Activated CD8-positive, alpha-beta memory T cell treated with anti-CD3 and anti-CD28 coated beads, Interleukin-2, amount 10 ng/mL, durations not matched to agents 7 days and 5 days (primary cell): ENCODE data around the gene GPR173. TPM values are rescaled to one million over a fixed set of nuclear protein-coding genes. Genes with fewer than 3 reads are reported as not detected.

Source experiments
- ATAC-seq: fragments of 150-1000 bp; cut with Tn5 transposase; one replicate; pipeline ENCODE4 v1.10.0; 2021; ENCODE audit warnings: moderate library complexity
- CTCF ChIA-PET: fragments of 350-600 bp; sonication (Branson Sonifier 250); formaldehyde crosslinking; loops from one replicate; lab custom pipeline; 2021; ENCODE audit warnings: antibody characterized with exemption; lab: Charles Lee
- DNase-seq: peaks from one replicate; pipeline ENCODE4 v3.0.0-alpha.2; 2020
- H3K27ac Mint-ChIP-seq: one replicate; pipeline ENCODE4 v1.8.0; 2021; ENCODE audit warnings: mild to moderate bottlenecking, mixed read lengths
- H3K27me3 Mint-ChIP-seq: one replicate; pipeline ENCODE4 v1.8.0; 2021; ENCODE audit warnings: mixed read lengths
- H3K36me3 Mint-ChIP-seq: one replicate; pipeline ENCODE4 v1.8.0; 2021; ENCODE audit warnings: mild to moderate bottlenecking, mixed read lengths
- H3K4me1 Mint-ChIP-seq: one replicate; pipeline ENCODE4 v1.8.0; 2021; ENCODE audit warnings: mixed read lengths
- H3K4me3 Mint-ChIP-seq: one replicate; pipeline ENCODE4 v1.8.0; 2021; ENCODE audit warnings: mild to moderate bottlenecking, moderate library complexity, mixed read lengths
- H3K9me3 Mint-ChIP-seq: one replicate; pipeline ENCODE4 v1.8.0; 2022; ENCODE audit warnings: low read depth, mixed read lengths
- total RNA-seq, 2 experiments: library from RNA; stranded (reverse); gene quantifications; one replicate each; pipeline ENCODE4 v1.2.3, GENCODE V29; 2021

GPR173 gene
- total RNA-seq, 2 experiments from 2014 or later: 0.20 TPM; not detected in 1

GRCh38 chrX:53087388-53087831 lies 38.8 kb downstream of the GPR173 start:
- Mint-ChIP-seq H3K9me3 (no peaks in the 10 kb centered on the region), H3K4me3 (no peak overlapping the region), H3K36me3 (peaks cover 23% of the 10 kb centered on the region), H3K4me1 (peaks cover 51% of the 10 kb centered on the region), H3K27me3 (no peaks in the 10 kb centered on the region), H3K27ac (no peak overlapping the region)
- CTCF ChIA-PET: interaction anchor here (1.6 kb wide), 1 partner anchor 15 kb away, joined by 8 read pairs; no protein-coding TSS in a partner anchor
- ATAC-seq (no peak), DNase-seq (no peak)

DNA sequence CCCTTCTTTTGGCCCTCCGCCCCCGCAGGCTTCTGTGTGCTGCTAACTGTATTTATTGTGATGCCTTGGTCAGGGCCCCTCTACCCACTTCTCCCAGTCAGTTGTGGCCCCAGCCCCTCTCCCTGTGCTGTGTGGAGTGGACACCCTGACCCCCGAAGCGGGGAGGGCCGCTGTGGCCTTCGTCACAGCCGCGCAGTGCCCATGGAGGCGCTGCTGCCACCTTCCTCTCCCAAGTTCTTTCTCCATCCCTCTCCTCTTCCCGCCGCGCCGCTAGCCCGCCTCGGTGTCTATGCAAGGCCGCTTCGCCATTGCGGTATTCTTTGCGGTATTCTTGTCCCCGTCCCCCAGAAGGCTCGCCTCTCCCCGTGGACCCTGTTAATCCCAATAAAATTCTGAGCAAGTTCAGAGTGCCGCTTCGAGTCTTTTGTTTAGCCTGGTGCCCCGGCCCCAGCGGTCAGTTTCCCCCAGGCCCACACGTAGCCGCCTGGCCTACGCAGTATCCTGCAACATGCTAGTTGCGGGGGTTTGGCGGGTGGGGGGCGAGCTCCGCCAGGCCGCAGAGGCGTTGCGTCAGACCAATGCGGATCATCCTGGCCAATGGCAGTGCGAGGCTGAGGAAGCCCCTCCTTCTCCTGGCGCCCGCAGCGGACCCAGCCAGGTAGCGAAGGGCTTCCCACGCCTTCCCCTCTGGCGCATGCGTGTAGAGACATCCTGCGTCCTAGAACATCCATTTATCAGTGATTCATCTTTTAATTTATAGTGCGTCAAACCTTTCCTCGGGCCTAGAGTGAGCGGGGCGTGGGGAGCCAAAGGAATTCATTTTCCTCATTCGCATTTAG lies 39.8 kb downstream of the GPR173 start:
- Mint-ChIP-seq H3K4me1 (peaks cover 48% of the 10 kb centered on the region), H3K4me3 (peak overlapping the region; percentile 78), H3K27ac (peak overlapping the region; percentile 78), H3K36me3 (peaks cover 23% of the 10 kb centered on the region), H3K27me3 (no peaks in the 10 kb centered on the region), H3K9me3 (no peaks in the 10 kb centered on the region)
- DNase-seq (peak; percentile 80), ATAC-seq (peak; percentile 56)
- CTCF ChIA-PET: interaction anchor here (1.0 to 2.4 kb wide), 2 partner anchors 11 to 16 kb away, joined by 5 to 8 read pairs; no protein-coding TSS in a partner anchor

- no peak for ATAC-seq
- H3K9me3 Mint-ChIP-seq: no peaks in the 10 kb centered on the region
- peaks cover 21% of the 10 kb centered on the region for H3K36me3 Mint-ChIP-seq
- peaks cover 38% of the 10 kb centered on the region for H3K4me1 Mint-ChIP-seq
- H3K27ac Mint-ChIP-seq: peak overlapping the region; percentile 78
- H3K4me3 Mint-ChIP-seq: peak overlapping the region; percentile 78
- H3K27me3 Mint-ChIP-seq: no peaks in the 10 kb centered on the region
- no peak for DNase-seq
- CTCF ChIA-PET: interaction anchor here (0.6 to 2.4 kb wide), 6 partner anchors 12 to 94 kb away, joined by 3 to 8 read pairs (median 4); no protein-coding TSS in a partner anchor
These were observed 40.7 kb downstream of the GPR173 start for GRCh38 chrX:53089224-53089842.

DNA sequence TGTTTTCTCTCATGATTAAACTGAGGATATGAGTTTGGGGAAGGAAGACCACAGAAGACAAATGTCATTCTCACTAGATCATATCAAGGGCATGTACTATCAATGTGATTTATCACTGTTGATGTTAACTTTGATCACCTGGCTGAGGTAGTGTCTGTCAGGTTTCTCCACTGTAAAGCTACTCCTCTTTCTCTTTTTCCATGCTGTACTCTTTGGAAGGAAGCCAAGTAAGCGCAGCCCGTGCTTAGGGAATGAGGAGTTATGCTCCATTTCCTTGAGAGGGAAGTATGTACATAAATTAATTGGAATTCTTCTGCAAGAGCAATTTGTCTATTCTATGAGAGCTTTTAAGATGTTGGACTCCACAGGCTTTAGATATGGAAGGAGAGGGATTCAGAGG lies 41.3 kb downstream of the GPR173 start:
- ATAC-seq: no peak
- no peaks in the 10 kb centered on the region for H3K9me3 Mint-ChIP-seq
- peaks cover 15% of the 10 kb centered on the region for H3K36me3 Mint-ChIP-seq
- no peak overlapping the region for H3K27ac Mint-ChIP-seq
- H3K4me3 Mint-ChIP-seq: no peak overlapping the region
- CTCF ChIA-PET: interaction anchor here (0.6 to 2.4 kb wide), 5 partner anchors 12 to 95 kb away, joined by 3 to 8 read pairs (median 3); no protein-coding TSS in a partner anchor
- H3K27me3 Mint-ChIP-seq: no peaks in the 10 kb centered on the region
- peaks cover 39% of the 10 kb centered on the region for H3K4me1 Mint-ChIP-seq
- no peak for DNase-seq

DNA sequence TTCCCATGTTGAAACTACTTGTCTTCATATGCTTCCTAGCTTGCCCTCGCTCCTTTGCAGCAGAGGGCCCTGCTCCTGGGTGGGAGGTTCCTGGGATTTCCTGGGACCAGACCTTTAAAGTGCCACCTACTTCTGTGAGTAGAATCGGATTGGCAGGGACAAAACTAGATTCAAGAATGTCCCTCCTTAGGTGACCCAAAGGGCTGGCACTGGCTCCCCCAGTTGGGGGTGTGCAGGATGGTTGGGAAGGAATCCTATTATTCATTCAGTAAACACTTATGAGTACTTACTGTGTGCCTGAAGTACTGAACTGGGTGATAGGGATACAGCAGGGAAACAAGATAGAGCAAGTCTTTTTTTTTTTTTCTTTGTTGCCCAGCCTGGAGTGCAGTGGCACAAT lies 42.8 kb downstream of the GPR173 start:
- DNase-seq: no peak
- Mint-ChIP-seq H3K4me1 (peaks cover 32% of the 10 kb centered on the region), H3K4me3 (no peak overlapping the region), H3K27me3 (no peaks in the 10 kb centered on the region), H3K9me3 (no peaks in the 10 kb centered on the region), H3K27ac (no peak overlapping the region), H3K36me3 (peaks cover 5% of the 10 kb centered on the region)
- no peak for ATAC-seq
- CTCF ChIA-PET: no interaction called here

DNA sequence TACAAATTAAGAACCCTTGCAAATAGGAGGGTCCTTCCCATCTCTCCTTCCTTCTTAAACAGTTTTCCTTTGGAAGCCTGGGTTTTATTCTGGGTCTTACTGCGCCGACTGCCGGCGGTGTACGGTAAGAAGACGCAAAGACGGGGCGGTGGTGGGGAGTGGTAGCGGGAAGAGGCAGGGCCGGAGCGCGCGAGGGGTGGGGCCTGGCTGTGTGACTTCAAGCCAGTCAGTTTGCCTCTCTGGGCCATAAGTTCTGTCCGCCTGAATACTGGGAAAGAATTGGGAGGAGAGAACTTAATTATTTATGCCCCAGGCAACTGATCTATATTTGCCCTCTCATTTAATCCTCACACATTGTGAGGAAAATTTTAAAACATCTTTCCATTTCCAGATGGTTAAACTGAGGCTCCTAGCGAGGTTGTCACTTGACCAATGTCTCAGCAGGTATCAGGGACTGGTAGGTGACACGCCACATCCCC lies 44.6 kb downstream of the GPR173 start:
- peaks cover 25% of the 10 kb centered on the region for H3K4me1 Mint-ChIP-seq
- ATAC-seq: peak; percentile 62
- no peaks in the 10 kb centered on the region for H3K27me3 Mint-ChIP-seq
- H3K9me3 Mint-ChIP-seq: no peaks in the 10 kb centered on the region
- H3K27ac Mint-ChIP-seq: peak overlapping the region; percentile 85
- CTCF ChIA-PET: interaction anchor here (1.0 kb wide), 1 partner anchor 21 kb away, joined by 3 read pairs; no protein-coding TSS in a partner anchor
- peak overlapping the region; percentile 89 for H3K4me3 Mint-ChIP-seq
- peak; percentile 87 for DNase-seq
- peaks cover 2% of the 10 kb centered on the region for H3K36me3 Mint-ChIP-seq

DNA sequence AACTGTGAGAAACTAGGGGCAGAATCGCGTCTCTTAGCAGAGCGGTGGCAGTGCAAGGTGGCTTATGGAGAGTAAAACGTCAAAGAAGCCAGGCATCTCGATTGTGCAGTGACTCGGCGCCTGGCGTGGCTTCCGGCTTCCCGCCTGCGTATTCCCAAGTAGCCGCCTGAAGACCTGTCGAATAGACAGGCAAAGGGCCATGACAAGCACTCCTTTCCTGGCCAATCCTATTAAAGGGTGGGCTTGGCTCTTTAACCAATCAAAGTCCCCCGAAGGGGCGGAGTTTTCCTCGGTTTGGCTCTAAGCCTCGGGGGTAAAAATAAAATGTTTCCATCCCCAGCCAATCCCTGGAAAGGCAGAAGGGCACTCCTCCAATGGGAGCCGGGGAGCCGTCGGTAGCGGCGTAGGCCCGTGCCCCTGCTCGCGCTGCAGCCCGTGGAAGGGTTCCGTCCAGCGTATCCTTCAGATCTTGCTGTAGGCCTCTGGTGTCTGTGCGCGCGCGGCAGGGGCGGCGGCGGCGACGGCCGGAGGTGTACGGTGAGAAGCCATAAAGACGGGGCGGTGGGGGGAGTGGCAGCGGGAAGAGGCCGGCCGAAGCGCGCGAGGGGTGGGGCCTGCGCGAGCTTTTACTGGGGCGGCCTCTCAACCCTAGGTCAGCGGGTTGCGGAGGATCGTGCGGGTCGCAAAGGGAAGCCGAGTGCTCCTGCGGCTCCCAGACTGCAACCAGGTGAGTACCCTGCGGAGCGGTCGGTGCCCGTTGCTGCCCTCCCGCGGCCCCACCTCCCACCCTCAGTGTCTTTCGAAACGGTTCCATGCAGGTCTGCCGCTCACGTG lies 45.4 kb downstream of the GPR173 start, which contains the start of gene KANTR:
Gene KANTR, plus strand, starts transcription at position 395 of the 834 bp plus-strand sequence. CDS start 30,131 bp downstream, outside the sequence.
- Mint-ChIP-seq H3K36me3 (no peaks in the 10 kb centered on the region), H3K4me3 (peak within 1 kb of the TSS; percentile 89), H3K9me3 (no peaks in the 10 kb centered on the region), H3K4me1 (peaks cover 18% of the 10 kb centered on the region), H3K27ac (peak within 1 kb of the TSS; percentile 85), H3K27me3 (no peaks in the 10 kb centered on the region)
- DNase-seq: peak; percentile 90
- peak; percentile 86 for ATAC-seq
- CTCF ChIA-PET: no interaction called here

DNA sequence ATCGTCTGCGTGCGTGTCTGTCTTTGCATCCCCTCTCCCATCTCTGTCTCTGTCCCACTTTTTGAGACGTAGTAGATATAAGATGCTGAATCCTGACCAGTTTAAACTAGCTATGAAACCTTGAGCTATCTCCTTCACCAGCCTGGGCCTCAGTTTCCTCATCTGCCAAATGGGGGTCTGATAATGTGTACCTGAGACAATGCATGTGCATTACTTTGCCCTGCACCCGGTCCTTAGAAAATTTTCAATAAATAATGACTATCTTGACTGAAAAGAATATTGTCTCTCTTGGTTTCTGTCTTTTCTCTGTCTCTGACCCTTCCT lies 46.0 kb downstream of the GPR173 start:
- peak overlapping the region; percentile 85 for H3K27ac Mint-ChIP-seq
- peak overlapping the region; percentile 89 for H3K4me3 Mint-ChIP-seq
- ATAC-seq (no peak), DNase-seq (no peak)
- H3K9me3 Mint-ChIP-seq: no peaks in the 10 kb centered on the region
- H3K27me3 Mint-ChIP-seq: no peaks in the 10 kb centered on the region
- CTCF ChIA-PET: no interaction called here
- H3K36me3 Mint-ChIP-seq: peaks cover 3% of the 10 kb centered on the region
- peaks cover 15% of the 10 kb centered on the region for H3K4me1 Mint-ChIP-seq

GRCh38 chrX:53095796-53096195 lies 47.2 kb downstream of the GPR173 start:
- DNase-seq (no peak), ATAC-seq (no peak)
- Mint-ChIP-seq H3K4me1 (peaks cover 15% of the 10 kb centered on the region), H3K27ac (no peak overlapping the region), H3K4me3 (no peak overlapping the region), H3K9me3 (no peaks in the 10 kb centered on the region), H3K27me3 (no peaks in the 10 kb centered on the region), H3K36me3 (peaks cover 3% of the 10 kb centered on the region)
- CTCF ChIA-PET: no interaction called here

GRCh38 chrX:53114864-53115549 lies 66.4 kb downstream of the GPR173 start:
- DNase-seq: no peak
- ATAC-seq: no peak
- Mint-ChIP-seq H3K27me3 (no peaks in the 10 kb centered on the region), H3K27ac (no peak overlapping the region), H3K36me3 (peaks cover 1% of the 10 kb centered on the region), H3K4me1 (peaks cover 6% of the 10 kb centered on the region), H3K9me3 (no peaks in the 10 kb centered on the region), H3K4me3 (no peak overlapping the region)
- CTCF ChIA-PET: no interaction called here

GRCh38 chrX:53115550-53115874 lies 66.9 kb downstream of the GPR173 start:
- Mint-ChIP-seq H3K9me3 (no peaks in the 10 kb centered on the region), H3K4me3 (no peak overlapping the region), H3K4me1 (peaks cover 6% of the 10 kb centered on the region), H3K27me3 (no peaks in the 10 kb centered on the region), H3K36me3 (peaks cover 1% of the 10 kb centered on the region), H3K27ac (peak overlapping the region; percentile 32)
- no peak for DNase-seq
- no peak for ATAC-seq
- CTCF ChIA-PET: no interaction called here

GRCh38 chrX:53116101-53116500 lies 67.5 kb downstream of the GPR173 start:
- H3K27me3 Mint-ChIP-seq: no peaks in the 10 kb centered on the region
- no peak for DNase-seq
- H3K4me3 Mint-ChIP-seq: no peak overlapping the region
- no peak for ATAC-seq
- H3K36me3 Mint-ChIP-seq: peaks cover 1% of the 10 kb centered on the region
- peaks cover 6% of the 10 kb centered on the region for H3K4me1 Mint-ChIP-seq
- no peak overlapping the region for H3K27ac Mint-ChIP-seq
- CTCF ChIA-PET: no interaction called here
- H3K9me3 Mint-ChIP-seq: no peaks in the 10 kb centered on the region
